GM20431 (cell line): ENCODE data around the gene OTULIN.

Source experiments
- in situ Hi-C: fragments of 300-500 bp; cut with MseI, MboI; formaldehyde crosslinking; loops from one replicate; pipeline ENCODE4 v1.15.0; 2020; ENCODE audit warnings: low sequenced_read_pairs; ENCODE audit not compliant: unreplicated experiment

Gene OTULIN

DNA sequence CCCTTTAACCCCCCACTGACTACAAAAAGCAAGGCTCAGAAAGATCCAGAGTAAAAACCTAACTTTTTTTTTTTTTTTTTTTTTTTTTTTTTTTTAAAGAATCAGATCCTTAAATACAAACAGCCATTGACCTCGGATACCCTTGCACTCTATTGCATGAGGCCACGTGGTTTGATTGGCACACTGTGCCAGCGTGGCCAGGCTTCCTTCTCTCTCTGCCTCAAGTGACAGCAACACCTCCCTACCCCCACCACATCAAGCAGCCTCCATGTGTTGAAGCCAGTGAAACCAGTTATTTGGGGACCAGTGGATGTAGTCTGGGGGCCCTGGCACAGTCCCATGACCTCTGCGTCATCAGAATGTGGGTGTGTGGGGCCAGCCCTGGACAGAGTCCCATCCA lies 71.4 kb downstream of the OTULIN start:
- in situ Hi-C loops: no loop called here

DNA sequence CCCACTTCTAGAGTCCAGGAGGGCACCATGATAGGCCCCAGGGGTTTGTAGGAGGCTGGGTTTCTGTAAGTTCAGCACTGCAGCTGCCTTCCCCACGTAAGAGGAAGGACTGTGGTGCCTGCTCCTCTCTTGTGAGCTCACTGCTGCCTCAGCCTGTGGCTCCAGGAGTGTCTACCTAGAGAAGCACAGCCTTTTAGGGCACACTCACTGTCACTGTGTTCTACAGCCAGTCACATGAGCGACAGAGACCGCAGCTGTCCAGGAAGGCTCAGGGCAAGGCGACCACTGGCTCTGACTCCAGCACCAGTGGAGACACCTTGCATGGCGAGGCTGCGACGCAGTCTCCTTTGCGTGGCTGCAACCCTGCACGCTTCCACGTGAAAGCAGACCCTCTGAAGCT lies 72.8 kb downstream of the OTULIN start:
- in situ Hi-C loops: no loop called here

DNA sequence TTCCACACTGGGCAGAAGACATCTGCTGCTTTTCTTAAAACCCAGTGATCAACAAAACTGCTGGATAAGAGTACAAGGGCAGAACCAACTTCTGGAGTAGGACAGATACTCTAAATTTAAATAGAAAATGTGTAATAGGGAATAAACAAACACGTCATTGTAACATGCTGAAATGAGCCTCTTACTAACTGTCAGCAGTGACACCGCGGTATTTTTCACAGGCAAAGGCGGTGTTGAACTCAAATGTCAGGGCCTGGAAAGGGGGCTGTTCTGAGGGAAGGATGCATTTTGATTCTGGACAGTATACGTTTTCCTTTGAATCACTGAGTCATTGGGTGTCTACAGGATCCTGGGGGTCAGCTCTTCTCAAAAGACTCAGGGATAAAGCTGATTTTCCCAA lies 73.5 kb downstream of the OTULIN start:
- in situ Hi-C loops: no loop called here

DNA sequence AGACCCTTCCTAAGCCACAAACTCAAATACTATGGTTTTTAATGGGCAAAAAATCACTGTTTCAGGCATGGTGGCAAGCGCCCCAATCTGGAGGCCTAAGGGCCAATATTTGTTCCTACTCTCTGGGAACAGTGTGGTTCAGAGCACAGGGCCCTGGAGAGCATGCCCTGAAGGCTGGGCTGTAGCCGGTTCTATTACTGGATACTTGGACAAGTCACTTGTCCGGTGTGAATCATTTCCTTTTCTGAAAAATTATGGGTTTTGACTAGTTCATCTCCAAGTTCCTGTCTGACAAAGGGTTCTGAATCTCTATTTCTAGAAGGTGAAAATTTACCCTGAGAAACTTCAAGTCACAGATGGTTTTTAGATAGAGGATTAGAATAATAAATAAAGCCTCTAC lies 75.0 kb downstream of the OTULIN start:
- in situ Hi-C loops: no loop called here

DNA sequence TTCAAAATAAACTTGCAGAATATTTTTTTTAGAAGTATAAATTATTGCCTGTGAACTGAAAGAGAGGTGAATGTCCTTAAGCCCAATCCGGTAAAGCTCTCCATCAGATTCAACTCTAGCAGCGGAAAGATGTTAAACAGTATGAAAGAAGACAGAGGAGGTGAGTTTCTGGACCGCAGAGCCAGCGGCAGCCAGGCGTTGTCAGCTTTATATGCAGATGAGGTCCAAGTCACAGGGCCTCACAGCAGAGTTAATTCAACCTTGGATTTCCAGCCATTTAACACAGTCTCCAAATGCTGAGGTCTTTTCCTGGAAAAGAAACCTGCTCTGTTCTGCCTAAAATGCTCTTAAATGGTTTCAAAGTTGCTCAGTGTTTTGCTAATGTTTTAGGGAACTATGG lies 75.5 kb downstream of the OTULIN start:
- in situ Hi-C loops: no loop called here

DNA sequence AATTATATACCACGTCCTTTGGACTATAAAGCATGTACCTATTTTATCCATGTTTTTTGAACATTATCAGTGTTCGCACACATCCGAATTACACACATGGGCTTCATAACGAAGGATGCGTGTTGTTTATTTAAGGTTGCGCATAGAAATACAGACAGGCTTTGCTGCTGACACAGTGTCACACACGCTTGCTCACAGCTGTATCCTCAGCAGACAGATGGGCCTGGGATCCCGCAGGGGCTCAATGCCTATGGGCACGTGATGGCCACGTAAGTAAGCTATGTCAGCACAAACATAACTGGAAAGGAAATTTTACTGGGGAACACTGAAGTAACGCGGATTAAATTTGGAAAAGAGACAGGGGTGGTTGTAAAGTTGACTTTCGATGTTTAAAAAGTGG lies 76.6 kb downstream of the OTULIN start:
- in situ Hi-C loops: no loop called here

DNA sequence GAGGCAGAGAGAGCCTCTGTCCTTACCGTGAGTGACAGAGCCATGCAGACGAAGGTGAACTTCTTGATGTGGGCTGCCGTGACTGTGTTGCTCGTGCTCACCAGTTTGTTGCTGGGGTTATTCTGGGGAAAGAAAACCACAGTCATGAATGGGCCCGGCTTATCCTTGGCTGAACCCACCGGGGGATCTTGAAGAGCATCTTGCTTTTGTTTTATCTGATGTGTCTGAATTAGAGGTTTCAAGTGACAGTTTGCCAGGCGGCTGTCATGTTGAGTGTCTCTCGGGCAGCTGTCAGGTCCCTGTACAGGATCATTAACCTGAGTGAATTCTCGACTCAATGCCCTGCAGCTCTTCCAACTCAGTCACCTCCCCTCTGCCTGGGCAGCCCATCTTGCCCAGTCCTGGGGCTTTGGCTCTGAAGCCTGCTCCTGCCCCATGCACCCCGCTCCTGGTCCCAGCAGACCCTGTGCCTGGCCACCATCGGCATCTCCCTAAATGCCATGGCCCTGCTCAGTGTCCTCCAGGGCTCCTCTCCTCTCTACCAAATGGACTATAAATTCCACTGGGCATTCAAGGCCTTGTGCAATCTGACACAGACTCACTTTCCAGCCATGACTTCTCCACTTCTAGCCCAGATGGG lies 77.4 kb downstream of the OTULIN start:
- in situ Hi-C loops: no loop called here

DNA sequence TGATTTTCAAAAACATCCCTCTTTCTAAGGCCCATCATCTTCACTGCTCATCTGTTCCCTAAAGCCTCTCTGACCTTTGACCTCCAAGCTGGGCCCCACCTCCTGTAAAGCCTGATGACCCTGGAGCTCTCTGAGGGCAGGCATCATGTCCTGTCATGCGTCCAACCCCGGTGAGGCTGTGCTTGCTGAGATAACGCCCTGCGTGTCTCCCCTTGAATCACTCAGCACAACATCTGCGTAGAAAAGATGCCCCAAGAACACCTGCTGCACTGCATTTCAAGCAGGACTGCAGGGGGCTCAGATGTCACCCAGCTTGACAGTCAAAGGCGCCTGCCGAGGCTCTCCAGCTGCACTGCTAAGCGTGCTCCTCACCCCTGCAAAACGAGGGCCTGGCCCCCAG lies 78.0 kb downstream of the OTULIN start:
- in situ Hi-C loops: no loop called here

DNA sequence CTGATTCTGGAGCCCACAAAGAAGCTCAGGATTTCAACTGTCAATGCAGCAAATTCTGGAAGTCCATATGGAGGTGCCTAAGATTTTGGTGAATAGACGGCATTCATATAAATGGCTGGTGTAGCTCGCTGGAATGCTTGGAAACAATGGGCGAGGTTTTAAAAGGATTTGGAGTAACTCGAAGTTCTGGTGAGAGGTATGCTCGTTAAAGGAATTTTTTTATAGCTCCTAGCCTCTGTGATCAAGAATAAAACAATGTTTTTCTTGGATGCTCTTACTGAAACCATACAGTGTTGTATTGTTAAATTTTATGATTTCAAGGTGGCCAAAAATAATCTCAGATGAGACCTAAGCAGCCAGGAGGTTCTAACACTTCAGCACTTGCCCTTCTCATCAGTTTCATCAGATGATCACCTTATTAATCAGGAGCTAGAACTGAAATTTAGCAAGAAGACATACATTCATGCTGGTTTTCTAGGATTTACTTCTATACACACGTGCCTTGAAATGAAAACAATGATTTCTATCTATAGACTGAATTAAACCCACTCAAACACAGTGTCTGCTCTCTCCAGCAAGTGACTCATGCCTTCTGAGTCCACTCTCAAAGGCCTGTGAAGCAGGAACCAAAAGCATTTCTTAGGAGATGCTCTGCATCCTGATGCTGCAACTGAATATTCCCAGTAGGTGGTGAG lies 79.2 kb downstream of the OTULIN start:
- in situ Hi-C loops: no loop called here

DNA sequence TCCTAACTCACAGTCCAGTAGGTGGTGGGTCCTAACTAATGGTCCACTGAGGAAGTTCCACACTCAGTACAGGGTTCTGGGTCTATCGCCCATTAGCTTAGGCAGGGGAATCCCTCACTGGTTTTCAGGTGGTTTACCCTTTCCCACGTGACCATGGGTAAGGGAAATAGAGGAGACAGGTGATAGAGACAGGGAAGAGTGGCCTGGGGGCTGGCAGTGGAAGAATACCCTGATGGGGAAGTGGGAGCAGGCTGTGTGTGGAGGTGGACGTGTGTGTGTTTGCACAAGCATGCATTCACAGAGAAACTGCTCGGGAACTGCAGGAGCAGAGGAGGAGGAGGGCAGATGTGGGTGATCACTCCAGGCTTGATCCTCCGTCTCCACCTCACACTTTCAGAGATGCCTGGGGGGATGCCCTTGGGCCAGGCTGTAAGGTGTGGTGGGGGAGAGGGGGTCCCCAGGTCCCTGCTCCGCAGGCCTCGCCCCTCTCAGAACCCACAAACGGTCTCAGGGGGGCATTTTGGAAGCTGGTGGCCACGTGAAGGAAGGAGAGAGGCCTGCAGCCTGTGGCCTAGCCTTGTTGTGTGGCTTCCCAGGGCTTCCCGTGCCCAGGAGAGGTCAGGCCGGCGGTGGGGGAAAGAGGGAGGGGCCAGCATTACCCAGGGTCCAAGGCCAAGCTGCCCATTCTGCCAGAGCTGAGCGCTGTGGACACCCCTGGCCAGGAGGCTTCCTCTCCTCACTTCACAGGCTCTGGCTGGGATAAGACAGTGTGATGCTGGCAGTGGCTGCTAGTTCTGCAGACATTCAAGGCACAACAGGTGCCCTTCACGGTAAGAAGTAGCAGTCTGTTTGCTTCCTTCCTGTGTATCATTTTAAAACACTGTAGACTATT lies 80.0 kb downstream of the OTULIN start:
- in situ Hi-C loops: no loop called here

DNA sequence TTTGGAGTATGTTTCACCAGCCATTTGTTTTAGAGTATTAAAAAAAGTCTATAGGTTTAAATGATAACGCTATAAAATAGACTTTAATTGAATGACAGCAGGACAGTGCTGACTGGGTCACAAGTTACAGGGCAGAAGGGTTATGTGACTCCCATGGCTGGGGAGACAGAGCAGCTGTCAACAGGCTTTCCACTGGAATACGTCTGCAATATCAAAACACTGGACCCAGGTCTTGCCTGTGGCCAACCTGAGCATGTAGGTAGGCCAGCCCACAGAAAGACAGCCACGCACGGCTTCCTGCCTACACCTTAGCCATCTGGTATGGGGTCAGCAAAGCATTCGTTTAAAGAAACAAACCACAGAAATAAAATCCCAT lies 80.7 kb downstream of the OTULIN start:
- in situ Hi-C loops: no loop called here

DNA sequence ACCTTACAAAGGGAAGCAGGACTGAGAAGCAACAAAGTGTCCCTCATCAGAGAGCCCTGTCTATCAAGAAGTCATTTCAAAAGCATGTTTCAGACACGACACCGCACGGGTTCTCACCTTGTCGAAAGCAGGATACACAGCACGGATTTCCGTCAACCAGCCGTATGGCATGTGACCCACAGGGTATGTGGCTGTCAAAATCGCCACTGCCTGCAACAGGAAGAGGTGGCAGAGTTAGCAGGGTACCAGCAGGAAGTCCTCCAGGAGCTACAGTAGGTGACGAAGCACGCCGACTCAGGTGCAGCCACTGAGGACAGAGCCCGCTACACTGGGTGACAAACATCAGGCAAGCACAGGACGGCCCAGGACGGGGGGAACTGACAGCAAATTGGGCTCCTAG lies 81.2 kb downstream of the OTULIN start:
- in situ Hi-C loops: no loop called here

DNA sequence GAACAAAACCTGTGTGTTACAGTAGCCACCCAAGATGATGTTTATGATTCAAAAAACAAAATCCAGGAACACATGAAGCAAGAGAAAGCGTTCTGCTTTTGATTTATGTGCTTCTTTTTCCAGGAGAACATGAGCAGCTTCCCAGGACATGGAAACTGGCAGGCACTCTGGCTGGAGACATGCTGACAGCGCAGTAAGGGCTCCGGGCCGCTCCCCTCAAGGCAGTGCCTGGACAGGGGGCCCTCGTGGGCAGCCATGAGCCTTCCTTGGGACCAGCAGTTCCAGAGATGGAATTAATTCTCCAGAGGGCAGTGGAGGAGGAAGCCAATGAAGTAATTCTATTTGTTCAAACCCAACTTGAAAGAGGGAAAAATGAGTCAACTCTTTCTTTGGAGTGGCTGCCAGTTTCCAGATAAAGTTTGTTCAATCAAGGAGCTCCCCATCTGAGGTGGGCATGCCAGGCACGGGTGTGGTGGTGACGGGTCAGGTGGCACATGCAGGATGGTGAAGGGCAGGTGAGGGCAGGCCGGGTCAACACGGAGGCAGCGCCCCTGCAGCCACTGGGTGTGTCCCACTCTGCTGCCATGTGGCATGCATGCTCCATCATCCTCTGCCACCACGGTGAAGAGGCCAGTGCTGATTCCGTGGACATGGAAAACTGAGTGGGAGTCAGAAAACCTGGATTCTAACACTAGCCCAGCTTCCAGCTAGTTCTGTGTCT lies 83.8 kb downstream of the OTULIN start:
- in situ Hi-C loops: no loop called here
